ENCODE data around the gene KLHL30.
A peak's percentile ranks its signal among the peaks of the same experiment; 100 is the strongest.

The KLHL30 gene, protein sequence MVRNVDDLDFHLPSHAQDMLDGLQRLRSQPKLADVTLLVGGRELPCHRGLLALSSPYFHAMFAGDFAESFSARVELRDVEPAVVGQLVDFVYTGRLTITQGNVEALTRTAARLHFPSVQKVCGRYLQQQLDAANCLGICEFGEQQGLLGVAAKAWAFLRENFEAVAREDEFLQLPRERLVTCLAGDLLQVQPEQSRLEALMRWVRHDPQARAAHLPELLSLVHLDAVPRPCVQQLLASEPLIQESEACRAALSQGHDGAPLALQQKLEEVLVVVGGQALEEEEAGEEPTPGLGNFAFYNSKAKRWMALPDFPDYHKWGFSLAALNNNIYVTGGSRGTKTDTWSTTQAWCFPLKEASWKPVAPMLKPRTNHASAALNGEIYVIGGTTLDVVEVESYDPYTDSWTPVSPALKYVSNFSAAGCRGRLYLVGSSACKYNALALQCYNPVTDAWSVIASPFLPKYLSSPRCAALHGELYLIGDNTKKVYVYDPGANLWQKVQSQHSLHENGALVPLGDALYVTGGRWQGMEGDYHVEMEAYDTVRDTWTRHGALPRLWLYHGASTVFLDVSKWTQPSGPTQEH

DNA sequence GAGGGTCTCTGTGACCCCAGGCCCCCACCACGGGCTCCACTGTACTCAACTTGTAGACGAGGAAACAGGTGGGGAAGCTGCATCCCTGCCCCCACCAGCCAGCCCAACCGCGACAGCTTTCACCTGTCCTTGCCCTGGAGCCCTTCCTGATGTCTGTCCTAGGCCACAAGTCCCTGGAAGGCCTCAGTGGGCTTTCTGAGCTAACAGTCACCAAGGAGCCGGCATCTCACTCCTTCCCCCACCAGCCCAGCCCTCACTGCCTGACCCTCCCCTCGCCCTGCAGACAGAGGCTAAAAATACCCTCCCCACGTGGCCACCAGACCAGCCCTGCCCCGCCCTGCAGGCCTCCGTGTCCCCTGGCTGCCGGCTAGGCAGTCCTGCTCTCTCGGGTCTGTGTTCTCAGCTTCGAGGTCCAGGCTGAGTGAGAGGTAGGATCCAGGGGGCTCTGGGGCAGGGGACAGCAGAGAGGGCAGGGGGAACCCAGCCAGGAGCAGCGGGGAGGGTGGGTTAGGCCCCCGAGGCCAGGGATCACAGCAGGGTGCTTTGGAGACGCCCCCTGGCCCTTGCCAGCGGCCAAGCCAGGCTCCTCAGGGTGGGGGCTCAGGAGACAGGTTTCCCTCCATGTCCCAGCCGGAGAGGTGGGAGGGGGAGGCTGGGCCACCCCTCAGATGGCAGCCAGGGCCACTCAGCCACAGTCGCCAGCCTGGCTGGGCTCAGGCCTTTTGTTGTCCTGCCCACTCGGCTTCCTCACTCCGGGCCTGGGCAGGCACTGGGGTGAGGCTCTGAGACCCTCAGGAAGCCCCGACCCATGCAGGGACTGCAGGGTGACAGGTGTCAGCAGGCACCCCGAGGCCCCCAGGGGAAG is at the start of gene KLHL30:
Gene KLHL30, plus strand, starts transcription at position 338 of the 865 bp plus-strand sequence. CDS start 2,087 bp downstream, outside the sequence.
- DNase-seq = no peak

- no peak for DNase-seq
Observed at GRCh38 chr2:238090887-238091286, 47.6 kb upstream of the KLHL30 start.

DNA sequence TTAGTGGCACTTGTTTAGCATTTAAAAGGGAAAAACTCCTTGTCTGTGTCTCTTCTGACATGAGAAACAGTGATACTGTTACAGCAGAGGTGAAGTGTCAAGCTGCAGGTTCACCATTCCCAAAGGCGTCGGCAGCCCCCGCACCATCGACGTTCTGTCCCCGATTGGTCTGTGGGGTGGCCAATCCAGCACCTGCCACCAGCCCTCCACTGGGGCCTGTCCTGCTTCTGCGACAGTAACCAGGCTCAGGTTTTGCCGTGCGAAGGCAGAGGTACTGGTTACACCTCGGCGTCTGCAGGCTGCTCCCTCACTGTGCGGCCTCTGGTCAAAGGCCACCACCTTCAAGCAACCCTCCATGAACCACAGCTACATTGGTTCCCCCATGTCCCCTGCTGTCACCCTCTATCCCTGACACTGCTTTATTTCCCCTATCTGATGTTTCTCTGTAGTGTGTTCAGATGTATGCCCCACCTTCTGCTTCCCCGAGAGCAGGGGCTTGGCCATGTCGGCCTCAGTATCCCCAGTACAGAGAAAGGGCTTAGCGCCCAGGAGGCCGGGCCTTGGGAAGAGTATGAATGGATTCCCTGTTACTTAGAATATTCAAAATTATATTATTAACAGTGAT is 46.9 kb upstream of the KLHL30 start:
- no peak for DNase-seq

- no peak for DNase-seq
Observed at GRCh38 chr2:238092486-238093035, 45.9 kb upstream of the KLHL30 start.

DNA sequence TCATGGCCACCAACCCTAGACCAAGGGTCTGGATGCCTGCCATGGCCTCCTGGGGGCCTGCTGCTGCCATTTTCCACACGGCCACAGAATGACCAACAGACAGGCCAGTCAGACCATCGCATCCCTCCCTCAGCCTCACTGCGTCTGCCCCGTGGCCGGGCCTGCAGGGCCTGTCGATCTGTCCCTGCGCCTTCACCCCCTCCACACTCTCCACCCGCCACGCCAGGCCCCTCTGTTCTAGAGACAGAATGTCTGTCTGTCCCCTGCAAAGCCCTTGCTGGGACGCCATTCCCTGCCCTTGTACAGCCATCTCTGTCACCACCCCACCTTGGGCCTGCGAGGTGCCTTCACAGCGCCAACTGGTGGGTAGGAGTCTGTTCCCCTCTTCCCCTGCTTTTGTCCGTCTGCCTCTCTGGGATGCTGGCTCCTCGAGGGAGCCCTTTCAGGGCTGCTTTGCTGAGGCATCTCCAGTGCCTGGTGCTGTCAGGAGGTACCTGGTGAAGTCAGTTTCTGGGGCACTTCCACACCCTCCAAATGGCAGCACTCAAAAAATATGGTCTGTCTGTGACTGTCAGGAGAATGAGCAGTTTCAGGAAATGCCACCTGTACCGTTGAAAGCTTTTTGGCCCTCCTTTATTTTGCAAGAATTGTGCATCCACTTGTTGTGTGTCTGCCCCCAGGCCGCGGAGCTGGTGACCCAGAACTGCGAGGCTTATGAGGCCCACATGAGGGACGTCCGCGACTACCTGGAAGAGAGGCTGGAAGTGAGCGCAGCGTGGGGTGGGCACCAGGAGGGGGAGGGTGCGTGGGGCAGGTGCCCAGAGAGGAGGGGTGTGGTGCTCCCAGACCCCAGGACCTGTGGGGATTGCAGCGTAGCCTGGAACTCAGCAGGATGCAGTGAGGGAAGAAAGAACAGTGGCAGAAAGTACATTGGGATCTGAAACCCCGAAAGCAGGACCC is 45.0 kb upstream of the KLHL30 start:
- DNase-seq = no peak

DNA sequence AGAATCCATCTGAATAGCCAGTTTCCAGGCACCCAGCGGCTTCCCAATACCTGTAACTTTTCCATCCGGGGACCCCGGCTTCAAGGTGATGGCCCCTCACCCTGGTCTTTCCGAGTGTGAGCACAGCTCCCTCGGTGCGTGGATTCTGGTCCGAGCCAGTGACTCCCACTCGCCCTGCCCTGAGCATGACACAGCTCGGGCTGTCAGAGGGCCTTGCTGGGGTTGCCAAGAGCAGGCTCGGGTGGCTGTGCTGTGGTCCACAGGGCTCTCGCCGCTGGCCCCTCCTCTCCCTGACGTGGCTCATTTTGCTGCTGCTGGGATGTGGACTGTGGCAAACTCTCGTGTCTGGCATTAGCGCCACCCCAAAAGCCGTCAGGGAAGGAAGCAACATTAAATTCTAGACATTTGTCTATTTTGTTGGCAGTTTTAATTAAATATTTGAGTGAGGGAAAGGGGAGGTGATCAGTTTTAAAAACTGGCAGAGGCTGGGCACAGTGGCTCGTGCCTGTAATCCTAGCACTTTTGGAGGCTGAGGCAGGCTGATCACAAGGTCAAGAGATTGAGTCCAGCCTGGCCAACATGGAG is 43.9 kb upstream of the KLHL30 start:
- no peak for DNase-seq

DNA sequence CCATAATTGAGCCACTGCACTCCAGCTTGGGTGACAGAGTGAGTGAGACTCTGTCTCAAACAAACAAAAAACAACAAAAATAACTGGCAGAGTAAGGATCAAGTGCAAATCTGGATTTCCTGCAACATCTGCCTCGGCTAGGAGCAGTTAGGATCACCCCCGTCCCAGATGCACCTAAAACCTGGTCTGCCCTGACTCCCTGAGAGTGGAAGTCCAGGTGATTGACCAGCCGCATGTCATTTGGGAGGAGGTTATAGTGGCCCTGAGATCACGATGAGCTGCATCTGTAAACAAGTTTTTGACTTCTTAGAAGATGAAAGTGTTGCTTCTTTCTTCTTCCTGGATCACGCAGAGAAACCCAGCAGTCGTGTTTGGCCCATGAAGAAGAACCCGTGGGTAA is 43.3 kb upstream of the KLHL30 start:
- no peak for DNase-seq

DNA sequence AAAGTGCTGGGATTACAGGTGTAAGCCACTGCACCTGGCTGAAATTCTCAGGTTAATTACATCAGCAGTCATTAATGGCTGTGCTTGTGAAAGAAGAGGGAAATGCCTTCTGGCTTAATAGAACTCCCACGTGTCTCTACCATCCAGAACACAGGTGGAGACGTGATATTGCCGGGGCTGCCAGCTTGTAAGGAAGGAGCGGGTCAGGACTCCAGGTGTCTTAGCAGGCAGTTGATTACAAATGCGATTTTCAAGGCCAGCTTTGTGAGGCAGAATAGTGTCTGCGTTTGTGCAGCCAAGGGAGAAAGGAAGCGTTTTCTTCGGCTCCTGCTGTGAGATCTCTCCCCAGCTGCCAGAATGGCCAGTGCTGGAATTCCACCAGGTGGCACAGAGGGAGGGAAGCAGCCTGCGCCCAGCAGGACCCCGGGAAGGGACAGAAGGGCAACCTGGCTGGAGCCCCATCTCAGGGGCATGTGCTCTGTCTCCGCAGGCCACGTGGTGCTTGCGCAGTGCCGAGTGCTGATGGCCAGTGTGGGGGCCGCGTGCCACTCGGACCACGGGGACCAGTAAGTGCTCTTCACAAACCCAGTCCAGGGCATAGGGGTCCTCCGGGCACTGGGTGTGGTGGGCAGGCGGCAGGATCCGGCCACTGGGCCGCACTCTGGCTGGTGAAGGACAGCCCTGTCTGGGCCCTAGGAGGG is 42.0 kb upstream of the KLHL30 start:
- no peak for DNase-seq

DNA sequence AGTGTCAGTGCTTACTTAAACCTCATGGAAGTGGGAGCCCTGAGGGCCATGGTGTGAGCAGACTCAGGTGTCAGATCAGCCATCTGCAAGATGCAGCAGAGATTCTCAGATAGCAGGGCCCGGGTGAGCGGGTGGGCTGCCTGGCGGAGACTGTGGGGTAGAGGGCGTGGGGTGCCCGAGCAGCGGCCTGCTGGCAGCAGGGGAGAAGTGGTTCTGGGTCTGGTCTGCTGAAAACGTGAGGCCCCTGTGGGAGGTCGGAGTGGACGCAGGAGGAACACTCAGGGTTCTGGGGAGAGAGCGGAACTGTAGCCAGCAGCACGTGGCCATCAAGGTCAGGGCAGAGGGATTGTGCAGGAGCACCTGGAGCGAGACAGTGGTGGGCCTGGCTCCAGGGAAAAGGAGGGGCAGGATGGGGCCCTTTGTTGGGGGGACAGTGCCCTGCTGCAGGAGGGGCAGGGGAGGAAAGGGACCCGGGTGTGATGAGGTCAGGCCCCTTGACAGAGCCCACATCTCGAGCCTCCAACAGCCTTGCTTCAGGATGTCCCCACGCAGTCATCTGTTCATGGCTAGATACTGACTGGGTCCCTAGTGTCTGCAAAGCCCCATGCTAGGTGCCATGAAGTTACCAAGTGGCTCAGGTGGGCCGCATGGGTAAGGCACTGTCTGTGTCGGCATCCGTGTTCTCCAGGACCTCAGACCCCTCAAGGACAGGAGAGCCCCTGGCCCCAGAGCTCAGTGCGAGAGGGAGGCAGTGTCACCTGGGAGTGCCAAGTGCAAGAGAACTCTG is 41.1 kb upstream of the KLHL30 start:
- no peak for DNase-seq

DNA sequence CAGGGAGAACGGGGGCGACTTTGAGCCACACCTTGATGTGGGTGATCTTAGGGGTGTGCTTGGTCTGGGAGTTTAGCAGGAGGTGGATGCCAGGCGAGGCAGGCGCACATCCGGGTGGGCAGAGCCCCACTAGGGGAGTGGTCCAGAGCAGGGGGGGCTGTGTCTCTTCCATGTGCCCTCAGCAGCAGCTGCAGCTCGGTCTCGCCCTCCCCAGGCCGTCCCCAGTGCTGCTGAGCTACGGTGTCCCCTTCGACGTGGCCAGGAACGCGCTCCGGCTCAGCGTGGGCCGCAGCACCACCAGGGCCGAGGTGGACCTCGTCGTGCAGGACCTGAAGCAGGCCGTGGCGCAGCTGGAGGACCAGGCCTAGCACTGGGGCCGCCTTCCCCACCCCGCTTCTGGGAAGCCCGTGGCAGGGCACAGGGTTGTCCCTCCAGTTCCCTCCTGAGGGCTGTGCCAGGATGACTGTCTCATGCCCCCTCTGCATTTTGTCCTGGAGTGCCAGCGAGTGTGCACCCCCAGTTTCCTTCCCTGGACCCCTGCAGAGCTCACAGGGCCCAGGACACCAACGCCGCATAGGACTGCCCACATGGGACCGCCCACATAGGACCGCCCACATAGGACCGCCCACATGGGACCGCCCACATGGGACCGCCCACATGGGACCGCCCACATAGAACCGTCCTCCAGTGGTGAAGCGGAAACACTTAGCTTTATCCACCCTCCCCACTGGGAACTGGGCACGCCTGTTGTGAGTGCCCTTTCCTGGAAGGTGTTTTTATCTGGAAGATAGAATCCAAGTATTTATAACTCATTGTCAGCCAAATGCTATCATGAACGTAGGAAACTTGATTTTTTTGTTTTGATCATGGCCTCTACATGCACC is 40.2 kb upstream of the KLHL30 start:
- no peak for DNase-seq

DNA sequence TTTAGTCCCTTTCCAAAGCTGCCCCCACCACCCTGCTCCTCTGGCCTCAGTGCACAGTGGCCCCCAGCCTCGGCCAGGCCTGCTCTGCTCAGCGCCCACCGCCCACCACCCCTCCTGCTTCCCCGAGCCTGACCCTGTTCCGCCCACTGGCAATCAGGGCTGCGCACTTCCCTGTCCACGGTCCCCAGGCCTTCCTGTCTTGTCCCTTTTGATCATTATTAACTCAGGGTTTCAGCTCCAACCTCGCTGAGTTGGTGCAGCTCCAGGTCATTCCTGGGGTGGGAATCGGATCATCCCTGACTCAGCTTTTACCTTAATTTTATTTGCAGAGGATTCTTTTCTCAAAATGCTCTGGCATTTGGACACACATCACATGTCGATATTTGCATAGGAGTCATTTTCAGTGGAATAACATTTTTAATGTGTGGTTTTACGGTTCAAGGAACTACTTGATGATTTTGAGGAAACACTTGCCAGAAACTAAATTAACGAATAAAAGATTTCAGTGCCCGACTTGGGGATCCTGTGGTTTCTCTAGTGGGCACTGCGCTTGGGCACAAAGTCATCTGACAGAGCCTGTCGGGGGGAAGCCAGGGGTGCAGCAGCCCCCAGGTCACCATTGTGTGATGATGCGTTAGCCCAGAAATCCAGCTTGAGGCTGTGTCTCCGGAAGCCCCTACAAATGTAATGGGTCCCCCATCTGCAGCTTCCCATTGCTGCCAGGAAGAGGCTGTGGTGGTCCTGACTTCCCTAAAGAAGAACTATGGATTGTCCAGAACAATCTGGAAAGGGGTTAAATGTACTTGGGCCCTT is 39.4 kb upstream of the KLHL30 start:
- DNase-seq = no peak

DNA sequence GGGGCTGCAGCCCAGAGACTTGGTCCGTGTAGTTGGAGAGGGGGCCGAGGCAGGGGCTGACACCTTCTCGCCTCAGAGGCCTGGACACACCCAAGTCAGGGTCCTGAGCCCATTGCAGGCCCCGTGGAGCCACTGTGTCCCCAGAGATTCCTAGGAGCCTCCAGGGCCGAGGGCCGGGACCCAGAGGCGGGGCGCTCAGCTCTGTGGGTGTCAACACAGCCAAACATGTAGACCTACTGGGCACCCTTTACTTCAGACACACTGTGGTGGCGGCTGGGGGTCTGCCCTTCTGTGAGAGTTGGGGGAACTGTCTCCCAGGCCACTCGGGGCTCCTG is 38.8 kb upstream of the KLHL30 start:
- no peak for DNase-seq

DNA sequence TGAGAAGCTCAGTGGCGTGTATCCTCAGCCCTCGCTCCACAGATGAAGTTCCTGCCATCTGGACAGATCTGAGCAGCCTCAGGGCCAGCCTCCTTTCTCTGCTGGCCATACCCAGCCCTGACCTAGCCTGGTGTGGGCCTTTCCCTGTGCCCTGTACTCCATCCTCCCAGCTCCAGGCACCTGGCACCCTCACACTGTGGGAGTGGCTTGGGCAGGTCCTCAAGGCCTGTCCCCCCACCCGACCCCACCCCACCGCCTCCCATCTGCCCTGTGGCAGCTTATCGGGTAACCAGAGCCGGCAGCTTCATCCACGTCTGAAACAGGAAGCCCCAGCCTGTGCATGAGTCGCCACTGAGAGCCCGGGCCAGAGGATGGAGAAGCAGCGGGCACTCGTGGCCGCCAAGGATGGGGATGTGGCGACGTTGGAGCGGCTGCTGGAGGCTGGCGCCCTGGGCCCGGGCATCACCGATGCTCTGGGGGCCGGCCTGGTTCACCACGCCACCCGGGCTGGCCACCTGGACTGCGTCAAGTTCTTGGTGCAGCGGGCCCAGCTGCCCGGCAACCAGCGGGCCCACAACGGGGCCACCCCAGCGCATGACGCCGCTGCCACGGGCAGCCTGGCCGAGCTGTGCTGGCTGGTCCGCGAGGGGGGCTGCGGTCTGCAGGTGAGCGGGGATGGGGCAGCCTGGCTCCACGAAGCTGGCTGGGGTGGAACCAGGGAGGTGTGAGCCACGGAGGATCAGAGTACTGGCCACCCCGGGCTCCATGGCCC is 38.2 kb upstream of the KLHL30 start, which contains the start of gene ESPNL:
Gene ESPNL, plus strand, starts transcription at position 292 of the 772 bp plus-strand sequence. Its CDS starts 80 bp downstream, at position 372.
- peak; percentile 76 for DNase-seq

GRCh38 chr2:238100821-238101771 is 37.4 kb upstream of the KLHL30 start:
- no peak for DNase-seq
